ENCODE data around the gene CREM. TPM values are rescaled to one million over a fixed set of nuclear protein-coding genes. Genes with fewer than 3 reads are reported as not detected.

CREM gene
- total and polyA plus RNA-seq, 3 donors from 2014 or later = 156 to 405 (median 266) TPM

DNA sequence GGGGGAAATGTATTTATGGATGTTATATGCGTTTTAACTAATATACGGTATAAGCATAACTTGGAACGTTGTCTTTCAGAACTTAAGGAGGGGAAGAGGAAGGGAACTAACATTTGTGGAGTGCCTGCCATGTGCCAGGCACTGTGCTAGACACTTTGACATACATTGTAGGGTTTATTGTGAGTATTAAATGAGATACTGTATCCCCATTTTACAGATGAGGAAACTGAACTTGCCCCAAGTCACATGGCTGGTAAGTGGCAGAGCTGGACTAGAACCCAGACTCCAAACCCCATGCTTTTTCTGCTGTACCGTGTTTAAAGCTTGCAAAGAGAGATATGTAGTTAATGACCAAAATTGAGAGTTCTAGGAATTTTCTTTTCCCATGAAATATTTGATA, 74.6 kb downstream of the CREM start:
- WGBS, 2 donors = 88% methylated on average over 4 of the region's 4 CpGs
- intact Hi-C loops (cut with DNase I; ENCODE audit: low total_unique reads) = no loop called here
- H3K27me3 ChIP-seq = no peaks in the 10 kb centered on the region
- no peak for DNase-seq
- H3K4me1 ChIP-seq = no peaks in the 10 kb centered on the region
- H3K27ac ChIP-seq = no peak overlapping the region
- TF ChIP-seq, protein P1, sequence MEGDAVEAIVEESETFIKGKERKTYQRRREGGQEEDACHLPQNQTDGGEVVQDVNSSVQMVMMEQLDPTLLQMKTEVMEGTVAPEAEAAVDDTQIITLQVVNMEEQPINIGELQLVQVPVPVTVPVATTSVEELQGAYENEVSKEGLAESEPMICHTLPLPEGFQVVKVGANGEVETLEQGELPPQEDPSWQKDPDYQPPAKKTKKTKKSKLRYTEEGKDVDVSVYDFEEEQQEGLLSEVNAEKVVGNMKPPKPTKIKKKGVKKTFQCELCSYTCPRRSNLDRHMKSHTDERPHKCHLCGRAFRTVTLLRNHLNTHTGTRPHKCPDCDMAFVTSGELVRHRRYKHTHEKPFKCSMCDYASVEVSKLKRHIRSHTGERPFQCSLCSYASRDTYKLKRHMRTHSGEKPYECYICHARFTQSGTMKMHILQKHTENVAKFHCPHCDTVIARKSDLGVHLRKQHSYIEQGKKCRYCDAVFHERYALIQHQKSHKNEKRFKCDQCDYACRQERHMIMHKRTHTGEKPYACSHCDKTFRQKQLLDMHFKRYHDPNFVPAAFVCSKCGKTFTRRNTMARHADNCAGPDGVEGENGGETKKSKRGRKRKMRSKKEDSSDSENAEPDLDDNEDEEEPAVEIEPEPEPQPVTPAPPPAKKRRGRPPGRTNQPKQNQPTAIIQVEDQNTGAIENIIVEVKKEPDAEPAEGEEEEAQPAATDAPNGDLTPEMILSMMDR (IDR thresholded peaks at IDR 0.05) = no peak
- TF ChIP-seq POLR2A (IDR thresholded peaks at IDR 0.05) = no peak
- no peaks in the 10 kb centered on the region for H3K36me3 ChIP-seq (ENCODE audit: low read depth, missing control alignments)
- H3K9me3 ChIP-seq = no peaks in the 10 kb centered on the region
- H3K4me3 ChIP-seq = no peak overlapping the region

DNA sequence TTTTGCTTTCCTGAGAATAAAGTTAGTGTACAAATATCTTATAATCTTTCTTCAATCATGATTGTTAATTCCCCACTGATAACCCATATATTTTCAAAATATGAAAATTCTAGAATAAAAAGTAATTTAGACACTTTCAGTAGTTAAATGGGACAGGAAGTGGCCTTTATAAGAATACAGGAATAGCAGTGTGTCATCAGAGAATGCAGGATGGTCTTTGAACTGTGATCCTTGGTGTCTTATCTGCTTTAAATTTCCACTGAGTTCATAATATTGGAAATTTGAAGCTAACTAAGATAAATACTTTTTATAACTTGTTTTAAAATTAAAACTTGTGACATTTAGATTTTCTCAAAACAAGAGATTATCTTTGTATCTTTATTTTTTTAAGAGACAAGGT, 75.4 kb downstream of the CREM start:
- Histone ChIP-seq H3K27ac (no peak overlapping the region), H3K4me3 (no peak overlapping the region), H3K36me3 (ENCODE audit: low read depth, missing control alignments) (no peaks in the 10 kb centered on the region), H3K4me1 (no peaks in the 10 kb centered on the region), H3K9me3 (no peaks in the 10 kb centered on the region), H3K27me3 (no peaks in the 10 kb centered on the region)
- intact Hi-C loops (cut with DNase I; ENCODE audit: low total_unique reads) = no loop called here
- DNase-seq = no peak
- no peak for TF ChIP-seq POLR2A (IDR thresholded peaks at IDR 0.05)
- TF ChIP-seq, protein P1 (IDR thresholded peaks at IDR 0.05) = no peak

DNA sequence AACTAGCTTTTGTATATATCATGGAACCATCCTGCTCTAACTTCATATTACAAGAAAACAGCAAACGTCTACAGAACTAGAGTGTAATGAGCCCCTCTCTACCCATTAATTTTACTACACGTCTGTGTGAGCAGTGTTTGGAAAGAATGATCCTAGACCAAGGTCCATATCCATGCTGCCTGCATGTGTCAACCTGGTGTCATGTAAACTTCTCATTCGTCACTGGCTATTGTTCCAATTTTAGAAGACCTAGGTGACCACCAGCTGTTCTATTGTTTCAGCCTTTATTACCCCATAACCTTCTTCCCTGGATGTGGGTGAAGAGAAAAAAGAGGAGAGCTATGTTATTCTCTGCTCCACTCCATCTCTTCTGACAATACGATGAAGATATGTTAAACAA, 77.1 kb downstream of the CREM start:
- intact Hi-C loops (cut with DNase I; ENCODE audit: low total_unique reads) = no loop called here
- no peak for DNase-seq
- H3K9me3 ChIP-seq = no peaks in the 10 kb centered on the region
- H3K27ac ChIP-seq = no peak overlapping the region
- H3K4me1 ChIP-seq = no peaks in the 10 kb centered on the region
- TF ChIP-seq POLR2A (IDR thresholded peaks at IDR 0.05) = no peak
- TF ChIP-seq, protein P1 (IDR thresholded peaks at IDR 0.05) = no peak
- no peaks in the 10 kb centered on the region for H3K36me3 ChIP-seq (ENCODE audit: low read depth, missing control alignments)
- whole genome bisulfite sequencing, 2 donors = 91 to 95% methylated on average over 4 of the region's 4 CpGs
- no peak overlapping the region for H3K4me3 ChIP-seq
- H3K27me3 ChIP-seq = no peaks in the 10 kb centered on the region

DNA sequence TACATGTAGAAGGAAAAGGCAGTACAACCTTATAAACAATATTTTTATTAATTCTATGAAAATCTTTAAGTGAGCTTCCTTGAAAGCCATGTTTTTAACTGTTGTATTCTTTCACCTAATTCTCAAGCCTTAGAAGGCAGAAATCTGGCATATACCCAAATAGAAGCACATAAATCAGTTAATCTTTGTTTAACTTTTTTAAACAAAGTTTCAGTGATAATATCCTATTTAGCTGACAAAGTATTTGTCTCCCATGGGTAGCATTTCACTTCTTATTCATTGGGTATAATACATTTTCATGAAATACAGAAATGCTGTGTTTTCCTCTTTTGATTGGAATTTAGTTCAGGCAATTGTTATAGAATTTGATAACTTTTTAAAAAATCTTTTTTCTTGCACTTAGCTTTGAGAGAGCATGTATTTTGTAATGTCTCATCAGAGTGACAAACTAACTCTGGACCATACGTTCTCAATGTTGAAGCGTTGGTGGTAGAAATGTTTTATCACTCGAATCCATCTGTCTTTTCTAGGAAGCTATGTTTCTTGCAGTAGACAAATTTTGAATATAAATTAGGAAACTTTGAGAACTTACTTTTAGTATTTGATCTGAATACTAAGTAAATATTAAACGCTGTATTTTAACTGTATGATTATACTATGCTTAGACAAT, 78.1 kb downstream of the CREM start:
- Histone ChIP-seq H3K27ac (no peak overlapping the region), H3K27me3 (no peaks in the 10 kb centered on the region), H3K4me1 (no peaks in the 10 kb centered on the region), H3K36me3 (ENCODE audit: low read depth, missing control alignments) (no peaks in the 10 kb centered on the region), H3K4me3 (no peak overlapping the region), H3K9me3 (no peaks in the 10 kb centered on the region)
- WGBS, 2 donors = 89 to 90% methylated on average over 4 of the region's 4 CpGs
- no peak for TF ChIP-seq POLR2A (IDR thresholded peaks at IDR 0.05)
- TF ChIP-seq, protein P1 (IDR thresholded peaks at IDR 0.05) = no peak
- DNase-seq = no peak
- intact Hi-C loops (cut with DNase I; ENCODE audit: low total_unique reads) = no loop called here

DNA sequence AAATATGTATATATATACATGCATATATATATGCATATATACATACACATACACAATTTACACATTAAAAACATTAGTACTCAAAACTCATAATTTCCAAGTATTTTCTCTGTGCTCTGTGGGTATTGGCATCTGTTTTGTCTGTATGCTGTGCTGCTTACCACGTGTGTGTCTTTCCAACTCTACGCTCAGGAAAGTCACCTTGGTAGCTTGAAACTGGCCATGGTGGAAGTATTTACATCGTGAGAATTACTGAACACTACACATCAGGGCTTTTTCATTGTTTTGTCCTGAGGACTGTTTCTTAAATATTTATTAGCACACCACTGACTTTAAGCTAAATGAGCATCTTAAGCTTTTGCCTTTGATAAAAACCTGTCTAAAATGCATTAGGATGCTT, 79.6 kb downstream of the CREM start:
- intact Hi-C loops (cut with DNase I; ENCODE audit: low total_unique reads) = no loop called here
- H3K36me3 ChIP-seq (ENCODE audit: low read depth, missing control alignments) = no peaks in the 10 kb centered on the region
- no peaks in the 10 kb centered on the region for H3K9me3 ChIP-seq
- no peak overlapping the region for H3K27ac ChIP-seq
- H3K4me3 ChIP-seq = no peak overlapping the region
- 90% methylated on average over 3 of the region's 3 CpGs for WGBS, 2 donors
- DNase-seq = no peak
- no peaks in the 10 kb centered on the region for H3K4me1 ChIP-seq
- TF ChIP-seq, protein P1 (IDR thresholded peaks at IDR 0.05) = no peak
- TF ChIP-seq POLR2A (IDR thresholded peaks at IDR 0.05) = no peak
- no peaks in the 10 kb centered on the region for H3K27me3 ChIP-seq

Data from testis (tissue), 3 donors.